PC-9 (cell line): ENCODE results near the gene SEMA5A.

Experiments
- EZH2 ChIP-seq: fragments of 200-600 bp; sonication (generic); IDR thresholded peaks from 2 replicates; pipeline ENCODE4 v1.8.0; 2017; ENCODE audit warnings: antibody characterized with exemption, low read depth
- TF ChIP-seq, protein P1 (sequence below): fragments of 200-600 bp; sonication (generic); conservative IDR thresholded peaks from 2 replicates; pipeline ENCODE4 v1.6.1; 2017; ENCODE audit warnings: mixed run types, antibody characterized with exemption, mild to moderate bottlenecking, moderate library complexity

GRCh38 chr5:9335754-9336495 lies 209.9 kb downstream of the SEMA5A start:
- TF ChIP-seq, protein P1, sequence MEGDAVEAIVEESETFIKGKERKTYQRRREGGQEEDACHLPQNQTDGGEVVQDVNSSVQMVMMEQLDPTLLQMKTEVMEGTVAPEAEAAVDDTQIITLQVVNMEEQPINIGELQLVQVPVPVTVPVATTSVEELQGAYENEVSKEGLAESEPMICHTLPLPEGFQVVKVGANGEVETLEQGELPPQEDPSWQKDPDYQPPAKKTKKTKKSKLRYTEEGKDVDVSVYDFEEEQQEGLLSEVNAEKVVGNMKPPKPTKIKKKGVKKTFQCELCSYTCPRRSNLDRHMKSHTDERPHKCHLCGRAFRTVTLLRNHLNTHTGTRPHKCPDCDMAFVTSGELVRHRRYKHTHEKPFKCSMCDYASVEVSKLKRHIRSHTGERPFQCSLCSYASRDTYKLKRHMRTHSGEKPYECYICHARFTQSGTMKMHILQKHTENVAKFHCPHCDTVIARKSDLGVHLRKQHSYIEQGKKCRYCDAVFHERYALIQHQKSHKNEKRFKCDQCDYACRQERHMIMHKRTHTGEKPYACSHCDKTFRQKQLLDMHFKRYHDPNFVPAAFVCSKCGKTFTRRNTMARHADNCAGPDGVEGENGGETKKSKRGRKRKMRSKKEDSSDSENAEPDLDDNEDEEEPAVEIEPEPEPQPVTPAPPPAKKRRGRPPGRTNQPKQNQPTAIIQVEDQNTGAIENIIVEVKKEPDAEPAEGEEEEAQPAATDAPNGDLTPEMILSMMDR = no peak
- no peak for TF ChIP-seq EZH2
